ENCODE results near the gene PPP1R3E. TPM values are rescaled to one million over a fixed set of nuclear protein-coding genes. Genes with fewer than 3 reads are reported as not detected.
"Not testable (repeated sequence)": the region's sequence is repeated elsewhere in the genome, so short reads cannot be mapped to it uniquely, and the experiment has no call there.

PPP1R3E gene
- polyA plus RNA-seq, 3 donors from 2014 or later: 1.4 to 2.0 TPM; not detected in 1

DNA sequence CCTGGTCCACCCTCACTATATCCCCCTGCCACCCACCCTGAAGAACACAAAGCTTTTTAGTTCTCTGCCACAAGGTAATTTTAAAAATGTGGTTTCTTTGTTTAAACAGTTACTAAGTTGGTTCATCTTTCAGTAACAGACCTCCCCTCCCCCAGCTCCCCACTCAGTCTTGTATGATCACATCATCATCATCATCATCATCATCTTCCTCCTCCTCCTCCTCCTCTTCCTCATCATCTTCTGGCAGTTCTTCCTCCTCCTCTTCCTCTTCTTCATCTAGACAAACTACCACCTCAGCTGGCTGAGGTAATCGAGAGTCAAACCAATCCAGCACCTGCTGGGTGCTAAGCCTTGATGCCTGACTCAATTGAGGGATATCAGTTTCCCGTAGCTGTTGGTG is 27.2 kb downstream of the PPP1R3E start:
- no peaks in the 10 kb centered on the region for H3K4me1 Mint-ChIP-seq
- DNase-seq: no peak
- H3K27ac Mint-ChIP-seq: no peak overlapping the region
- peaks cover 0 to 12% (median 8%) of the 10 kb centered on the region in 3 donors for H3K36me3 Mint-ChIP-seq
- no peak overlapping the region for H3K4me3 Mint-ChIP-seq
- H3K27me3 Mint-ChIP-seq (ENCODE audit: low read depth in 3 of 3): peaks cover 0 to 8% (median 2%) of the 10 kb centered on the region in 3 donors
- H3K9me3 Mint-ChIP-seq: no peaks in the 10 kb centered on the region

DNA sequence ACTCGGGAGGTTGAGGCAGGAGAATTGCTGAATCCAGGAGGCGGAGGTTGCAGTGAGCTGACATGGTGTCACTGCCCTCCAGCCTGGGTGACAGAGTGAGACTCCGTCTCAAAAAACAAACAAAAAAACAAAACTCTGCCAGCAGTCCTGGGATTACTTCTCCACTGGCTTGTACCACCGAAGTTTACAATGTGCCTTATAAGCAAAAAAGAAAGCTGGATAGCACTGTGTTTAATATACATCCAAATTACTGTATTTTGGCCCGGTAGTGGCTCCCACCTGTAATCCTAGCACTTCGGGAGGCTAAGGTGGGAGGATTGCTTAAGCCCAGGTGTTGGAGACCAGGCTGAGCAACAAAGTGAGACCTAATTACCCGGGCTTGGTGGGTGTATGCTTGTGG is 33.5 kb downstream of the PPP1R3E start:
- no peak for DNase-seq
- Mint-ChIP-seq H3K4me3 (no peak overlapping the region), H3K27me3 (ENCODE audit: low read depth in 3 of 3) (peaks cover 2 to 6% (median 4%) of the 10 kb centered on the region in 3 donors), H3K9me3 (no peaks in the 10 kb centered on the region), H3K27ac (no peak overlapping the region), H3K4me1 (no peaks in the 10 kb centered on the region), H3K36me3 (no peaks in the 10 kb centered on the region)

DNA sequence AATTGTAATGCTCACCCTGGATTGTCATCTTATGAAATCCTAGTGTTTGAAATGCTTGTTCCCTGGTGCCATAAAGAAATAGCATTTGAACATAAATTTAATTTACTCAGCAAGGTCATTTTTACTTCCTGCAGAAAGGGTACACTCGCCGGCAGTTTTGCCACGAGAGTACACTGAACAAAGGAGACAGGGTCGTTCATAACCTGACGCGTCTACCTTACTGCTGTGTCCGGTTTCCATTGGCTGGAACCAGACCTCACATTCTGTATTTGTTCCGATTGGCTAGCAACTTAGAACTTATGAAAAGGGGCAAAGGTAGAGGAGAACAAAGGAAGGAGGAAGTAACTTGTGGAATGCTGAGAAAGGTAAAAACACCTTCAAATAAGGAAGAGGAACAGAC is 41.8 kb downstream of the PPP1R3E start:
- H3K4me3 Mint-ChIP-seq, DNase-seq, H3K36me3 Mint-ChIP-seq, H3K4me1 Mint-ChIP-seq, H3K9me3 Mint-ChIP-seq, H3K27ac Mint-ChIP-seq: not testable (repeated sequence)
- H3K27me3 Mint-ChIP-seq (ENCODE audit: low read depth in 3 of 3): peaks cover 5 to 22% (median 8%) of the 10 kb centered on the region in 3 donors

DNA sequence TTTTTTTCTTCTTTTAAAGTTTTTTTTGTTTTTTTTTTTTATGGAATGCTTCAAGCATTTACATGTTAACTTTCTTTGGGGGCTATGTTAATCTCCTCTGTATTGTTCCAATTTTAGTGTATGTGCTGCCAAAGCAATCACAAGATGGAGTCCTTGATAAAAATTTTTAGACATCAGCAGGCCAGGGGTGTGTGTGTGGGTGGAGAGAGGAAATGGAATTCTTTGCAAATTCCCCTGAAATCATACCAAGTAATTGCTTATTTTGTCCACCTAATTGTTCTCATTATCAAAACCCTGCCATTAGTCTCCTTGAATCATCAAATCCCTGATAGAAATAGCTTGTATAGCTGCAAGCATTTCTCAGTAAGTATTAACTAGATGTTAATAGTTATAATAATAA is 43.2 kb downstream of the PPP1R3E start:
- no peaks in the 10 kb centered on the region for H3K9me3 Mint-ChIP-seq
- H3K27ac Mint-ChIP-seq: no peak overlapping the region
- H3K27me3 Mint-ChIP-seq (ENCODE audit: low read depth in 3 of 3): peaks cover 5 to 22% (median 6%) of the 10 kb centered on the region in 3 donors
- no peak for DNase-seq
- H3K36me3 Mint-ChIP-seq: no peaks in the 10 kb centered on the region
- H3K4me1 Mint-ChIP-seq: no peaks in the 10 kb centered on the region
- H3K4me3 Mint-ChIP-seq: no peak overlapping the region

DNA sequence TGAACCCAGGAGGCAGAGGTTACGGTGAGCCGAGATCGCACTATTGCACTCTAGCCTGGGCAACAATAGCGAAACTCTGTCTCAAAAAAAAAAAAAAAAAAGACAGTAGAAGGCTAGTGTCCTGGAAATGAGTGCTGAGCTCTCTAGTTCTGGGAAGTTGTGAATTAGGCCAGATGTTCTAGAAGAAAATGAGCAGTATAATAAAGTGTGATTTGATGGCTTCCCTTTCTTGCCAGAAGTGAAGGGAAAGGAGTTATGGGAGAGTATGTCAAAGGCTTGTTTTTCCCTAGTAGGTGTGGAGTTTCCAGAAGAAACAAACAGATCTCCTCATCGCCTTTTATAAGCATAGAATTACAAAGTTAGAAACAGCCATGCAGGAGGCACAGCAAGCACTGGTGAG is 44.4 kb downstream of the PPP1R3E start:
- Mint-ChIP-seq H3K27me3 (ENCODE audit: low read depth in 3 of 3) (peaks cover 5 to 15% (median 6%) of the 10 kb centered on the region in 3 donors), H3K4me1 (no peaks in the 10 kb centered on the region), H3K9me3 (no peaks in the 10 kb centered on the region), H3K27ac (no peak overlapping the region), H3K4me3 (no peak overlapping the region), H3K36me3 (no peaks in the 10 kb centered on the region)
- no peak for DNase-seq

DNA sequence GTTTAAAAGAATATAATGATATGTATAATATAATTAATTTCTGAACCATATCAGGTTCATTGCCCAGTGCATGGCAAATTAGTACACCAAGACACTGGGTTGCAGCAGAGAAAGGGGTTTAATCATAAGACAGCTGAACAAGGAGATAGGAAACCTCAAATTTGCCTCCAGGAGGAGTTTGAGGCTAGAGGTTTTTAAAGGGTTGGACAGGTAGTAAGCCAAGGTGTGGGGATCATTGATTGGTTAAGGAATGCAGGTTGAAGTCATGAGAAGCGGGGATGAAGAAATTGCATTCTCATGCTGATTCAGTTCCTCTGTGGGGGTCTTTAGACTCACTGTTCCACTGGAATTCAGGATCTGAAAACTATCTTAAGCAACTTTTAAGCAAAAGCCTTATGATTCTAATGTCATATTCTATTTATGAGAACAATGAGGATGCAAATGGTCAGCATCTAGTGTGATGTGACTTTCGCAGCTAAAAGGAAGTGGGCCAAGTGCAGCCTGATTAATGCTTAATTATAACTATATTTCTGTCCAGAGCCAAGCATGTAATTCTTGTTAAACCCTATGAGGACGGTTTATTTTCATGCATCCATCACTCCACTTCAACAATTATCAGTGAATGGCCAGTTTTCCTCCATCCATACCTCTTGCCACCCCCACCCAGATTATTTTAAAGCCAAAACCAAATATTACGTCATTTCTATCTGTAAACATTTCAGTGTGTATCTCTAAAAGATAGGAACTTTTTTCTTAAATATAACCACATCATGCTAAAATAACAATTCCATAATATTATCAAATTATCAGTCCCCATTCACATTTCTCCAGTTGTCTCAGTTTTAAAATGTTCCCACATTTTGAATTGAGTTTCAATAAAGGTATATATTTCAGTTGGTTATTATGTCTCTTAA is 50.0 kb downstream of the PPP1R3E start:
- DNase-seq: no peak
- no peak overlapping the region for H3K4me3 Mint-ChIP-seq
- peaks cover 2 to 11% (median 6%) of the 10 kb centered on the region in 3 donors for H3K27me3 Mint-ChIP-seq (ENCODE audit: low read depth in 3 of 3)
- H3K9me3 Mint-ChIP-seq: no peaks in the 10 kb centered on the region
- H3K36me3 Mint-ChIP-seq: no peaks in the 10 kb centered on the region
- H3K27ac Mint-ChIP-seq: no peak overlapping the region
- no peaks in the 10 kb centered on the region for H3K4me1 Mint-ChIP-seq

DNA sequence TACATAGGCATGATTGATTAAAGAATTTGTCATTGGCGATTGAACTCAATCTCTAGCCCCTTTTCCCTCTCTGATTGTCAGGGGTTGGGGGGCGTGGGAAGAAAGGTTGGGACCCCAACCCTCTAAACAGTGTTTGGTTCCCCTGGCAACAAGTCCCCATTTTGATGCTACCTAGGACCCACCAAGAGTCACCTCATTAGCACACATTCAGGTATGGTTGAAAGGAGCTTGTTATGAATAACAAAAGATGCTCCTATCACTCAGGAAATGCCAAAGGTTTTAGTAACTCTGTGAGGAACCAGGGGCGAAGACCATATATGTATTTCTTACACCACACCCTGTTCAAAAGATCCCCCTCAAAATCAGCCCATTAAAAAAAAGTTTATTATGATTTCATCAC is 50.7 kb downstream of the PPP1R3E start:
- H3K27ac Mint-ChIP-seq: no peak overlapping the region
- no peaks in the 10 kb centered on the region for H3K36me3 Mint-ChIP-seq
- H3K4me1 Mint-ChIP-seq: no peaks in the 10 kb centered on the region
- no peak for DNase-seq
- H3K9me3 Mint-ChIP-seq: no peaks in the 10 kb centered on the region
- peaks cover 2 to 8% (median 2%) of the 10 kb centered on the region in 3 donors for H3K27me3 Mint-ChIP-seq (ENCODE audit: low read depth in 3 of 3)
- H3K4me3 Mint-ChIP-seq: no peak overlapping the region

DNA sequence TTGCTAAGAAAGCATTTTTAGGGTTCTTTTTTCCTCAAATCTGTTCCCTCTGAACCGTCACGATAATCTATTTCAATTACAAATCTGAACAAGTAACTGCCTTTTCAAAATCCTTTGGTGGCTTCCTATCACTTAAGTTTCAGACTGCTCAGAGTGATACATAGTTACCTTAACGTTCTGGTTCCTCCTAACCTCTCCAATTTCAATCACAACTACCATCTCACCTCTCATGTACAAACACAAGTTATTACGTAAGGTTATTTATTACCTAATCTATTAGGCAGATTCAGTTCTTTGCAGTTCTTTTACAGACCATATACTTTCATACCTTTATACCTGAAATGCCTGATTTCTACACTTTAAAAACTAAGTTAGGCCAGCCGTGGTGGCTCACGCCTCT is 52.8 kb downstream of the PPP1R3E start:
- Mint-ChIP-seq H3K36me3 (no peaks in the 10 kb centered on the region), H3K27ac (no peak overlapping the region), H3K27me3 (ENCODE audit: low read depth in 3 of 3) (peaks cover 2 to 8% (median 2%) of the 10 kb centered on the region in 3 donors), H3K4me1 (no peaks in the 10 kb centered on the region), H3K9me3 (no peaks in the 10 kb centered on the region), H3K4me3 (no peak overlapping the region)
- DNase-seq: no peak

DNA sequence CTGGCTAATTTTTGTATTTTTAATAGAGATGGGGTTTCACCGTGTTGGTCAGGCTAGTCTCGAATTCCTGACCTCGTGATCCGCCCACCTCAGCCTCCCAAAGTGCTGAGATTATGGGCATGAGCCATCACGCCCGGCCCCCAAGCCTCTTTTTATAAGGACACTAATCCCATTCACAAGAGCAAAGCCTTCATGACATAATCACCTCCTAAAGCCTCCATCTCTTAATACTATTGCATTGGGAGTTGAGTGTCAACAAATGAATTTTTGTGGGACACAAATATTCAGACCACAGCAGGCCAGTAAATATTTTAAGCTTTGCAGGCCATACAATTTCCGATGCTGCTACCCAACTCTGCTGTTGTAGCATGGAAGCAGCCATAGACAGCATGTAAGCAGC is 54.1 kb downstream of the PPP1R3E start:
- no peaks in the 10 kb centered on the region for H3K9me3 Mint-ChIP-seq
- H3K4me1 Mint-ChIP-seq: no peaks in the 10 kb centered on the region
- no peak overlapping the region for H3K4me3 Mint-ChIP-seq
- peaks cover 2 to 8% (median 2%) of the 10 kb centered on the region in 3 donors for H3K27me3 Mint-ChIP-seq (ENCODE audit: low read depth in 3 of 3)
- no peak for DNase-seq
- H3K36me3 Mint-ChIP-seq: no peaks in the 10 kb centered on the region
- no peak overlapping the region for H3K27ac Mint-ChIP-seq

Other genes starting within 250 kb of the PPP1R3E start
- 1 to 10 TPM in 1 of 3 donors, under 1 TPM in 2; 0.64 to 1.2 (median 0.78) TPM for gene CDH24, start 245.3 kb downstream of the PPP1R3E start, polyA plus RNA-seq
- 10 to 100 TPM in 1 of 3 donors, 1 to 10 TPM in 1, under 1 TPM in 1; 0.40 to 15.0 (median 4.5) TPM for gene ACIN1, start 207.7 kb downstream of the PPP1R3E start, polyA plus RNA-seq
- 100 to 1,000 TPM in 2 of 3 donors, 10 to 100 TPM in 1; 85.2 to 184 (median 135) TPM for gene C14orf119, start 207.4 kb downstream of the PPP1R3E start, polyA plus RNA-seq
- not detected for gene CIROP, start 197.9 kb downstream of the PPP1R3E start, polyA plus RNA-seq
- not detected for gene CEBPE, start 183.6 kb downstream of the PPP1R3E start, polyA plus RNA-seq
- under 1 TPM in 1 of 3 donors, not detected in 2; 0.45 TPM for gene SLC7A8, start 119.2 kb downstream of the PPP1R3E start, polyA plus RNA-seq
- gene RNF212B, start 64.9 kb downstream of the PPP1R3E start, polyA plus RNA-seq: not detected
- 1 to 10 TPM; 1.2 to 4.9 (median 2.1) TPM for gene HOMEZ, start 16.7 kb downstream of the PPP1R3E start, polyA plus RNA-seq
- 1 to 10 TPM in 1 of 3 donors, under 1 TPM in 2; 0.07 to 1.2 (median 0.69) TPM for gene BCL2L2, start 4.0 kb upstream of the PPP1R3E start, polyA plus RNA-seq
- 100 to 1,000 TPM in 2 of 3 donors, 10 to 100 TPM in 1; 86.2 to 114 (median 113) TPM for gene PABPN1, start 18.6 kb upstream of the PPP1R3E start, polyA plus RNA-seq
- under 1 TPM in 1 of 3 donors, not detected in 2; 0.18 TPM for gene SLC22A17, start 50.0 kb upstream of the PPP1R3E start, polyA plus RNA-seq
- gene EFS, start 62.3 kb upstream of the PPP1R3E start, polyA plus RNA-seq: not detected
- not detected for gene IL25, start 70.0 kb upstream of the PPP1R3E start, polyA plus RNA-seq
- 1 to 10 TPM in 1 of 3 donors, under 1 TPM in 1, not detected in 1; 0.27 to 4.0 TPM for gene CMTM5, start 74.2 kb upstream of the PPP1R3E start, polyA plus RNA-seq
- not detected for gene MYH6, start 105.4 kb upstream of the PPP1R3E start, polyA plus RNA-seq
- gene MYH7, start 132.8 kb upstream of the PPP1R3E start, polyA plus RNA-seq: not detected
- 10 to 100 TPM; 52.3 to 84.8 (median 81.5) TPM for gene NGDN, start 166.8 kb upstream of the PPP1R3E start, polyA plus RNA-seq
- gene ZFHX2, start 248.9 kb upstream of the PPP1R3E start, polyA plus RNA-seq: under 1 TPM in 1 of 3 donors, not detected in 2; 0.12 TPM

Data from immature natural killer cell (primary cell).